GM19397 (cell line): ENCODE measurements around the gene ADAMTS6.

Experiments used
- ATAC-seq: cut with Tn5 transposase; IDR thresholded peaks from one replicate; pipeline ENCODE4 v1.9.1; 2021; ENCODE audit warnings: mild to moderate bottlenecking, moderate library complexity; ENCODE audit not compliant: unreplicated experiment

ADAMTS6 gene

GRCh38 chr5:65296067-65296466, 185.7 kb downstream of the ADAMTS6 start:
- no peak for ATAC-seq

GRCh38 chr5:65292196-65292595, 189.5 kb downstream of the ADAMTS6 start:
- no peak for ATAC-seq

- no peak for ATAC-seq
These were observed 191.0 kb downstream of the ADAMTS6 start for GRCh38 chr5:65290677-65291076.

GRCh38 chr5:65288657-65289056, 193.1 kb downstream of the ADAMTS6 start:
- no peak for ATAC-seq

- ATAC-seq, result no peak
These were observed 202.1 kb downstream of the ADAMTS6 start for GRCh38 chr5:65279603-65280002.

GRCh38 chr5:65276178-65276890, 205.4 kb downstream of the ADAMTS6 start:
- ATAC-seq, result no peak

GRCh38 chr5:65271906-65272305, 209.8 kb downstream of the ADAMTS6 start:
- ATAC-seq, result no peak

GRCh38 chr5:65268525-65268924, 213.2 kb downstream of the ADAMTS6 start:
- ATAC-seq, result no peak

- ATAC-seq, result no peak
These were observed 217.3 kb downstream of the ADAMTS6 start for GRCh38 chr5:65264420-65264819.

GRCh38 chr5:65263321-65263720, 218.4 kb downstream of the ADAMTS6 start:
- no peak for ATAC-seq

- ATAC-seq, result no peak
These were observed 219.1 kb downstream of the ADAMTS6 start for GRCh38 chr5:65262649-65263059.

GRCh38 chr5:65262096-65262495, 219.6 kb downstream of the ADAMTS6 start:
- ATAC-seq, result no peak

GRCh38 chr5:65261499-65261898, 220.2 kb downstream of the ADAMTS6 start:
- no peak for ATAC-seq

GRCh38 chr5:65255294-65255693, 226.4 kb downstream of the ADAMTS6 start:
- ATAC-seq, result no peak

- no peak for ATAC-seq
These were observed 228.7 kb downstream of the ADAMTS6 start for GRCh38 chr5:65252977-65253376.

GRCh38 chr5:65248896-65249295, 232.8 kb downstream of the ADAMTS6 start:
- no peak for ATAC-seq

- ATAC-seq, result no peak
These were observed 234.1 kb downstream of the ADAMTS6 start for GRCh38 chr5:65247594-65247993.

- no peak for ATAC-seq
These were observed 235.0 kb downstream of the ADAMTS6 start for GRCh38 chr5:65246741-65247140.

GRCh38 chr5:65244031-65244430, 237.7 kb downstream of the ADAMTS6 start:
- ATAC-seq, result no peak

- no peak for ATAC-seq
These were observed 238.6 kb downstream of the ADAMTS6 start for GRCh38 chr5:65243161-65243560.

- no peak for ATAC-seq
These were observed 251.9 kb downstream of the ADAMTS6 start for GRCh38 chr5:65229841-65230240.

- no peak for ATAC-seq
These were observed 267.7 kb downstream of the ADAMTS6 start for GRCh38 chr5:65213921-65214525.

- no peak for ATAC-seq
These were observed 272.4 kb downstream of the ADAMTS6 start for GRCh38 chr5:65209341-65209740.
